ENCODE results near the gene NUDT6. TPM values are rescaled to one million over a fixed set of nuclear protein-coding genes. Genes with fewer than 3 reads are reported as not detected.

Gene NUDT6
- total RNA-seq, 1 experiment from 2014 or later, result 9.0 TPM

GRCh38 chr4:122912810-122913575, 9.4 kb downstream of the NUDT6 start (continued):
- TF ChIP-seq SRF (IDR thresholded peaks at IDR 0.05; ENCODE audit: low read depth), result no peak
- no peak for TF ChIP-seq RAD21 (IDR thresholded peaks at IDR 0.05; ENCODE audit: low read depth)
- TF ChIP-seq YY1 (IDR thresholded peaks at IDR 0.05; ENCODE audit: extremely low read depth, insufficient replicate concordance, low read depth, low read length), result no peak
- no peak for TF ChIP-seq CEBPB (IDR thresholded peaks at IDR 0.05; ENCODE audit: low read depth)
- no peak for TF ChIP-seq SP1 (IDR thresholded peaks at IDR 0.05; ENCODE audit: low read depth)
- no peak for TF ChIP-seq FOSL1 (IDR thresholded peaks at IDR 0.05; ENCODE audit: low read depth)
- no peak for TF ChIP-seq POLR2A (IDR thresholded peaks at IDR 0.05; ENCODE audit: borderline replicate concordance, extremely low read depth, insufficient read depth, insufficient read length)
- no peak for TF ChIP-seq ELF1 (IDR thresholded peaks at IDR 0.05; ENCODE audit: borderline replicate concordance, low read depth)
- TF ChIP-seq MAX (IDR thresholded peaks at IDR 0.05), result no peak
- TF ChIP-seq REST (IDR thresholded peaks at IDR 0.05; ENCODE audit: low read depth), result no peak
- no peak for TF ChIP-seq EZH2phosphoT487 (IDR thresholded peaks at IDR 0.05; ENCODE audit: borderline replicate concordance)

- H3K4me3 ChIP-seq (replicated peaks in 1 of 2; ENCODE audit: low read depth in 1 of 2, low read length in 2 of 2), result no peak overlapping the region
- no peaks in the 10 kb centered on the region for H4K20me1 ChIP-seq (ENCODE audit: insufficient read depth)
- no peak overlapping the region for H2AFZ ChIP-seq (ENCODE audit: low read depth, low read length, poor library complexity, severe bottlenecking)
- no peak overlapping the region for H3K4me2 ChIP-seq (ENCODE audit: low read length)
- no peaks in the 10 kb centered on the region for H3K27me3 ChIP-seq (ENCODE audit: insufficient read depth, low read length)
- ChIA-PET POLR2A (no interaction called here), CTCF (no interaction called here), RAD21 (ENCODE audit: low non-redundant PET in 1 of 2, low total read pairs in 2 of 2, uncharacterized antibody in 2 of 2, unreplicated experiment in 2 of 2) (no interaction called here)
- DNase-seq (ENCODE audit: low read depth, low spot score), result no peak
- no peaks in the 10 kb centered on the region for H3K9me2 ChIP-seq (ENCODE audit: insufficient read depth)
- H3K9me3 ChIP-seq (ENCODE audit: control insufficient read depth in 1 of 2, insufficient read depth in 1 of 2, low read depth in 1 of 2, low read length in 2 of 2), result no peaks in the 10 kb centered on the region
- no peaks in the 10 kb centered on the region for H3K36me3 ChIP-seq (ENCODE audit: control insufficient read depth in 1 of 2, insufficient read depth in 2 of 2, low read length in 2 of 2)
- no peak overlapping the region for H3K9ac ChIP-seq (ENCODE audit: low read length)
- no peaks in the 10 kb centered on the region for H3K79me2 ChIP-seq (ENCODE audit: insufficient read depth, low read length)
- peaks cover 4 to 6% of the 10 kb centered on the region in 2 experiments; a peak in 3 of 4 replicates for H3K4me1 ChIP-seq (ENCODE audit: control insufficient read depth in 1 of 2, insufficient read depth in 2 of 2, low read length in 2 of 2)
- no peak overlapping the region for H3K27ac ChIP-seq (ENCODE audit: low read depth, low read length)
- ATAC-seq, result no peak
- intact Hi-C loops (cut with micrococcal nuclease), result no loop called here
- no TSS peak for BruUV-seq (replicated peaks)
- no peak for TF ChIP-seq REST (IDR thresholded peaks at IDR 0.05; ENCODE audit: low read depth)
- TF ChIP-seq ZBTB33 (IDR thresholded peaks at IDR 0.05; ENCODE audit: extremely low read depth, insufficient replicate concordance, low read length), result no peak
- no peak for TF ChIP-seq CEBPB (IDR thresholded peaks at IDR 0.05; ENCODE audit: low read depth)
- TF ChIP-seq EGR1 (IDR thresholded peaks at IDR 0.05; ENCODE audit: low read depth), result no peak
- TF ChIP-seq EZH2 (IDR thresholded peaks at IDR 0.05), result no peak
- TF ChIP-seq MAX (IDR thresholded peaks at IDR 0.05), result no peak
- no peak for TF ChIP-seq SIN3A (IDR thresholded peaks at IDR 0.05; ENCODE audit: low read depth)
- TF ChIP-seq ELF1 (IDR thresholded peaks at IDR 0.05; ENCODE audit: borderline replicate concordance, low read depth), result no peak
Observed at GRCh38 chr4:122911588-122911987, 10.8 kb downstream of the NUDT6 start.
